ENCODE results near the gene CDAN1.

- no peak for TF ChIP-seq POU6F1 (CRISPR knock-in tag; IDR thresholded peaks at IDR 0.05; ENCODE audit: borderline replicate concordance, low read depth)
- TF ChIP-seq BACH2 (CRISPR knock-in tag; IDR thresholded peaks at IDR 0.05; ENCODE audit: borderline replicate concordance): no peak
- TF ChIP-seq ZC3H10 (CRISPR knock-in tag; IDR thresholded peaks at IDR 0.05): no peak
- no peak for TF ChIP-seq SNAI2 (CRISPR knock-in tag; IDR thresholded peaks at IDR 0.05)
- TF ChIP-seq PATZ1 (CRISPR knock-in tag; IDR thresholded peaks at IDR 0.05; ENCODE audit: borderline replicate concordance): no peak
- no peak for TF ChIP-seq TOX (CRISPR knock-in tag; IDR thresholded peaks at IDR 0.05; ENCODE audit: borderline replicate concordance)
- TF ChIP-seq ARNTL (CRISPR knock-in tag; IDR thresholded peaks at IDR 0.05; ENCODE audit: borderline replicate concordance, low read depth): no peak
- TF ChIP-seq ZFP3 (CRISPR knock-in tag; IDR thresholded peaks at IDR 0.05): no peak
- TF ChIP-seq GLIS3 (CRISPR knock-in tag; IDR thresholded peaks at IDR 0.05): no peak
- TF ChIP-seq ISL1 (CRISPR knock-in tag; IDR thresholded peaks at IDR 0.05): no peak
- TF ChIP-seq TSHZ2 (CRISPR knock-in tag; IDR thresholded peaks at IDR 0.05): no peak
These were observed 15.0 kb downstream of the CDAN1 start for GRCh38 chr15:42721916-42722315.
